Neural progenitor cell (in vitro differentiated cells): ENCODE measurements around the gene SLC25A26. TPM values are rescaled to one million over a fixed set of nuclear protein-coding genes. Genes with fewer than 3 reads are reported as not detected.

ENCODE experiments used
- DNase-seq: peaks from one replicate; pipeline ENCODE4 v3.0.0-alpha.2; 2016; ENCODE audit warnings: low spot score
- H2AFZ ChIP-seq: fragments of 200-600 bp; sonication (generic); replicated peaks from 2 replicates; pipeline ENCODE4 v1.6.1; 2016; ENCODE audit warnings: antibody characterized with exemption
- H3F3A ChIP-seq: fragments of 200-600 bp; sonication (generic); 2 replicates; pipeline ENCODE4 v1.6.1; 2016; ENCODE audit warnings: antibody characterized with exemption, low read depth
- H3K27ac ChIP-seq: fragments of 200-600 bp; sonication (generic); 2 replicates; pipeline ENCODE4 v1.5.1; 2016; ENCODE audit warnings: mild to moderate bottlenecking
- H3K27me3 ChIP-seq: fragments of 200-600 bp; sonication (generic); 2 replicates; pipeline ENCODE4 v1.6.1; 2016; ENCODE audit warnings: mild to moderate bottlenecking, moderate library complexity
- H3K36me3 ChIP-seq: fragments of 200-600 bp; sonication (generic); 2 replicates; pipeline ENCODE4 v1.5.1; 2016
- H3K4me1 ChIP-seq: fragments of 200-600 bp; sonication (generic); 2 replicates; pipeline ENCODE4 v1.6.1; 2016; ENCODE audit warnings: mixed run types
- H3K4me2 ChIP-seq: fragments of 200-600 bp; sonication (generic); 2 replicates; pipeline ENCODE4 v1.6.1; 2016
- H3K4me3 ChIP-seq: fragments of 200-600 bp; sonication (generic); 2 replicates; pipeline ENCODE4 v1.5.1; 2016
- H3K79me2 ChIP-seq: fragments of 200-600 bp; sonication (generic); 2 replicates; pipeline ENCODE4 v1.6.1; 2016; ENCODE audit warnings: low read depth
- H3K9ac ChIP-seq: fragments of 200-600 bp; sonication (generic); 2 replicates; pipeline ENCODE4 v1.6.1; 2016
- H3K9me3 ChIP-seq: fragments of 200-600 bp; sonication (generic); 2 replicates; pipeline ENCODE4 v1.5.1; 2016; ENCODE audit warnings: low read depth
- H4K20me1 ChIP-seq: fragments of 200-600 bp; sonication (generic); 2 replicates; pipeline ENCODE4 v1.6.1; 2016; ENCODE audit warnings: low read depth
- H3K27ac Mint-ChIP-seq: 3 replicates; pipeline ENCODE4 v1.8.0; 2021; ENCODE audit warnings: mixed read lengths
- H3K27me3 Mint-ChIP-seq: 2 replicates; pipeline ENCODE4 v1.8.0; 2022; ENCODE audit warnings: low read depth, mild to moderate bottlenecking, inconsistent platforms, moderate library complexity, mixed read lengths; ENCODE audit not compliant: insufficient read depth
- H3K36me3 Mint-ChIP-seq: 3 replicates; pipeline ENCODE4 v1.8.0; 2021; ENCODE audit warnings: mixed read lengths
- H3K4me1 Mint-ChIP-seq: 3 replicates; pipeline ENCODE4 v1.8.0; 2021; ENCODE audit warnings: mixed read lengths
- H3K4me3 Mint-ChIP-seq: 3 replicates; pipeline ENCODE4 v1.8.0; 2021; ENCODE audit warnings: mild to moderate bottlenecking, moderate library complexity, mixed read lengths
- H3K9me3 Mint-ChIP-seq: 3 replicates; pipeline ENCODE4 v1.8.0; 2020; ENCODE audit warnings: mixed read lengths
- CTCF ChIP-seq: fragments of 200-600 bp; sonication (generic); IDR thresholded peaks from 2 replicates; pipeline ENCODE4 v1.5.1; 2017; ENCODE audit warnings: antibody characterized with exemption, mild to moderate bottlenecking
- EZH2 ChIP-seq: fragments of 200-600 bp; sonication (generic); IDR thresholded peaks from 2 replicates; pipeline ENCODE4 v1.6.1; 2017; ENCODE audit warnings: antibody characterized with exemption, mild to moderate bottlenecking, moderate library complexity
- EZH2phosphoT487 ChIP-seq: fragments of 200-600 bp; sonication (generic); IDR thresholded peaks from 2 replicates; pipeline ENCODE4 v1.6.1; 2017; ENCODE audit warnings: antibody characterized with exemption
- total RNA-seq: library from RNA; depleted of rRNA; stranded (reverse); fragments of >200 nt; gene quantifications from 2 replicates; pipeline ENCODE4 v1.2.3, GENCODE V29; 2015; ENCODE audit warnings: low replicate concordance

The SLC25A26 gene
- total RNA-seq, 1 donor from 2014 or later: 17.0 TPM

GRCh38 chr3:66379565-66379964 lies 158.8 kb downstream of the SLC25A26 start:
- H3K27me3 Mint-ChIP-seq: peaks cover 6% of the 10 kb centered on the region
- Histone ChIP-seq H3F3A (peaks cover 77% of the 10 kb centered on the region), H3K4me2 (no peak overlapping the region), H3K27ac (no peak overlapping the region), H3K27me3 (no peaks in the 10 kb centered on the region), H3K4me3 (no peak overlapping the region), H3K9ac (no peak overlapping the region), H3K36me3 (peaks cover 20% of the 10 kb centered on the region), H3K79me2 (peaks cover 5% of the 10 kb centered on the region), H3K9me3 (no peaks in the 10 kb centered on the region), H2AFZ (no peak overlapping the region), H4K20me1 (peaks cover 60% of the 10 kb centered on the region), H3K4me1 (no peaks in the 10 kb centered on the region)
- TF ChIP-seq CTCF: no peak
- TF ChIP-seq EZH2: no peak
- no peak for TF ChIP-seq EZH2phosphoT487
- peaks cover 54% of the 10 kb centered on the region for H3K36me3 Mint-ChIP-seq
- DNase-seq: no peak
- peaks cover under 1% of the 10 kb centered on the region for H3K9me3 Mint-ChIP-seq
- H3K27ac Mint-ChIP-seq: no peak overlapping the region
- H3K4me1 Mint-ChIP-seq: peaks cover 12% of the 10 kb centered on the region
- no peak overlapping the region for H3K4me3 Mint-ChIP-seq

- Histone ChIP-seq H3K9me3 (no peaks in the 10 kb centered on the region), H3K4me1 (no peaks in the 10 kb centered on the region), H2AFZ (no peak overlapping the region), H3F3A (peaks cover 79% of the 10 kb centered on the region), H3K36me3 (peaks cover 28% of the 10 kb centered on the region), H3K27me3 (no peaks in the 10 kb centered on the region), H3K79me2 (peaks cover 13% of the 10 kb centered on the region), H3K27ac (peak overlapping the region; percentile 29), H3K4me2 (no peak overlapping the region), H3K9ac (no peak overlapping the region), H3K4me3 (no peak overlapping the region), H4K20me1 (peaks cover 67% of the 10 kb centered on the region)
- H3K4me1 Mint-ChIP-seq: peaks cover 12% of the 10 kb centered on the region
- peaks cover 6% of the 10 kb centered on the region for H3K27me3 Mint-ChIP-seq
- H3K27ac Mint-ChIP-seq: no peak overlapping the region
- no peak for DNase-seq
- peaks cover 62% of the 10 kb centered on the region for H3K36me3 Mint-ChIP-seq
- H3K9me3 Mint-ChIP-seq: peaks cover 2% of the 10 kb centered on the region
- H3K4me3 Mint-ChIP-seq: no peak overlapping the region
- TF ChIP-seq CTCF (no peak), EZH2phosphoT487 (no peak), EZH2 (no peak)
Observed at GRCh38 chr3:66380200-66380932, 159.6 kb downstream of the SLC25A26 start.

- Histone ChIP-seq H3K4me1 (no peaks in the 10 kb centered on the region), H2AFZ (no peak overlapping the region), H3K36me3 (peaks cover 33% of the 10 kb centered on the region), H3K9me3 (no peaks in the 10 kb centered on the region), H3K79me2 (peaks cover 26% of the 10 kb centered on the region), H3K9ac (no peak overlapping the region), H3K4me2 (no peak overlapping the region), H3K27ac (peak overlapping the region; percentile 46), H3K4me3 (no peak overlapping the region), H3F3A (peaks cover 68% of the 10 kb centered on the region), H4K20me1 (peaks cover 76% of the 10 kb centered on the region), H3K27me3 (no peaks in the 10 kb centered on the region)
- Mint-ChIP-seq H3K36me3 (peaks cover 63% of the 10 kb centered on the region), H3K9me3 (peaks cover 5% of the 10 kb centered on the region), H3K4me1 (peaks cover 12% of the 10 kb centered on the region), H3K27ac (no peak overlapping the region), H3K27me3 (peaks cover 6% of the 10 kb centered on the region), H3K4me3 (no peak overlapping the region)
- TF ChIP-seq EZH2: no peak
- no peak for TF ChIP-seq CTCF
- no peak for TF ChIP-seq EZH2phosphoT487
- no peak for DNase-seq
Observed at GRCh38 chr3:66381626-66382025, 160.8 kb downstream of the SLC25A26 start.
